Heart left ventricle (tissue), 13 donors: ENCODE measurements around the gene CTNNA1.

Experiments
- POLR2A ChIP-seq, 2 donors: fragments of 450-650 bp; IDR thresholded peaks; one replicate each; pipeline ENCODE4 v1.6.1; 2017; ENCODE audit warnings: antibody characterized with exemption in 2 of 2, mild to moderate bottlenecking in 2 of 2, moderate library complexity in 2 of 2
- TF ChIP-seq, protein P1 (sequence below), 12 donors: fragments of 200-600 bp; sonication (generic) in 4 of 12; IDR thresholded peaks; one replicate each; pipeline versions ENCODE4 v1.5.0 to v1.8.0; 2018 to 2022; ENCODE audit warnings: antibody characterized with exemption in 12 of 12, mild to moderate bottlenecking in 5 of 12
- donor health status: ischemic (EF 13 %, LVEDD 7.1; RV severe dilation, severe dysfunction).
- donor health status: DM: no; HTN: yes; CAD: no.
- donor health status: DM: no; HTN: no; CAD: no.
- donor health status: ischemic (EF 25% LVEDD 6.9; RV normal size, moderate dysfunction).
- donor health status: ischemic (EF 25% LVEDD 5.7; RV mildly dilated, moderate dysfunction).
- donor health status: ischemic (EF 35%, LVEDD 5.7; RV mildly dilated, moderate dysfunction).
- donor health status: nonischemic (EF 11% LVEDD 7.7; RV severe dilation, severe dysfunction).
- donor health status: DM: yes; HTN: yes; CAD: no.
- donor health status: PGD.
- donor health status: ischemic (EF 29% LVEDD 5.4; RV normal size, mild dysfunction).
- donor health status: nonischemic (EF 23%, LVEDD 6.1; RV moderate dilation, normal function).

DNA sequence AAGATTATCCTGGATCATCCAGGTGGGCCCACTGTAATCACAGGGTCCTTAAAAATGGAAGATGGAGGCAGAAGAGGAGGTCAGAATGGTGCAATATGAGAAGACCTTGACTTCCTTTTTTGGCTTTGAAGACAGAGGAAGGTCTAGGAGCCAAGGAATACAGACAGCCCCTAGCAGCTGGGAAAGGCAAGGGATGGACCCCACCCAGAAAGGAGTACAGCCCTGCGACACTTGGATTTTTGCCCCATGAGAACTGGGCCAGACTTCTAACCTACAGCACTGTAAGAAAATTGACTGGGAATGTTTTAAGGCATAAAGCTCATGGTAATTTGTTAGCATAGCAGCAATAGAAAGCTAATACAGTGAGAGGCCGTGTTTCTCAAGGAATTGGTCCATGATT lies 188.8 kb downstream of the CTNNA1 start:
- TF ChIP-seq, protein P1, sequence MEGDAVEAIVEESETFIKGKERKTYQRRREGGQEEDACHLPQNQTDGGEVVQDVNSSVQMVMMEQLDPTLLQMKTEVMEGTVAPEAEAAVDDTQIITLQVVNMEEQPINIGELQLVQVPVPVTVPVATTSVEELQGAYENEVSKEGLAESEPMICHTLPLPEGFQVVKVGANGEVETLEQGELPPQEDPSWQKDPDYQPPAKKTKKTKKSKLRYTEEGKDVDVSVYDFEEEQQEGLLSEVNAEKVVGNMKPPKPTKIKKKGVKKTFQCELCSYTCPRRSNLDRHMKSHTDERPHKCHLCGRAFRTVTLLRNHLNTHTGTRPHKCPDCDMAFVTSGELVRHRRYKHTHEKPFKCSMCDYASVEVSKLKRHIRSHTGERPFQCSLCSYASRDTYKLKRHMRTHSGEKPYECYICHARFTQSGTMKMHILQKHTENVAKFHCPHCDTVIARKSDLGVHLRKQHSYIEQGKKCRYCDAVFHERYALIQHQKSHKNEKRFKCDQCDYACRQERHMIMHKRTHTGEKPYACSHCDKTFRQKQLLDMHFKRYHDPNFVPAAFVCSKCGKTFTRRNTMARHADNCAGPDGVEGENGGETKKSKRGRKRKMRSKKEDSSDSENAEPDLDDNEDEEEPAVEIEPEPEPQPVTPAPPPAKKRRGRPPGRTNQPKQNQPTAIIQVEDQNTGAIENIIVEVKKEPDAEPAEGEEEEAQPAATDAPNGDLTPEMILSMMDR (IDR thresholded peaks at IDR 0.05) = no peak
- no peak for TF ChIP-seq POLR2A (IDR thresholded peaks at IDR 0.05)
